IMR-90 (cell line): ENCODE results near the gene MRTO4. TPM values are rescaled to one million over a fixed set of nuclear protein-coding genes. Genes with fewer than 3 reads are reported as not detected.

ENCODE experiments used
- ATAC-seq: fragments of 200-7000 bp; cut with Tn5 transposase; 2 replicates; pipeline ENCODE4 v1.9.1; 2020; ENCODE audit warnings: low read depth, mild to moderate bottlenecking, moderate library complexity
- BruUV-seq: library from RNA; stranded (reverse); fragments of 400-500 nt; replicated peaks from 2 replicates; lab custom pipeline; 2021; lab: Mats Ljungman, UMichigan
- CTCF ChIA-PET: fragments of 300-600 bp; formaldehyde crosslinking; extraction: SDS; loops from one replicate; lab custom pipeline; 2021; ENCODE audit warnings: antibody characterized with exemption; lab: Yijun Ruan, JAX
- POLR2A ChIA-PET: fragments of 300-600 bp; sonication (Branson Sonifier 250); formaldehyde crosslinking; loops from one replicate; lab custom pipeline; 2022; ENCODE audit warnings: antibody characterized with exemption; ENCODE audit not compliant: unreplicated experiment; lab: Charles Lee
- DNase-seq: peaks from one replicate; pipeline ENCODE4 v3.0.0; 2013
- H2AFZ ChIP-seq: replicated peaks from 2 replicates; pipeline ENCODE3; 2013; ENCODE audit warnings: low read length, mild to moderate bottlenecking; ENCODE audit not compliant: poor library complexity
- H2AK5ac ChIP-seq: 2 replicates; pipeline ENCODE4 v1.6.1; 2013; ENCODE audit warnings: low read depth, low read length, inconsistent platforms
- H2AK9ac ChIP-seq: replicated peaks from 2 replicates; pipeline ENCODE3; 2013; ENCODE audit warnings: mild to moderate bottlenecking, low read depth, low read length, moderate library complexity; ENCODE audit not compliant: poor library complexity
- H2BK120ac ChIP-seq: 2 replicates; pipeline ENCODE4 v1.6.1; 2013; ENCODE audit warnings: low read depth, low read length, inconsistent platforms
- H2BK15ac ChIP-seq: 3 replicates; pipeline ENCODE4 v1.6.1; 2013; ENCODE audit warnings: low read depth, low read length, inconsistent platforms
- H2BK20ac ChIP-seq: 2 replicates; pipeline ENCODE4 v1.6.1; 2013; ENCODE audit warnings: low read depth, mild to moderate bottlenecking, inconsistent platforms, low read length, moderate library complexity
- H2BK5ac ChIP-seq: 2 replicates; pipeline ENCODE4 v1.6.1; 2013; ENCODE audit warnings: mild to moderate bottlenecking, low read depth, low read length, inconsistent platforms; ENCODE audit not compliant: poor library complexity, severe bottlenecking
- H3K14ac ChIP-seq: replicated peaks from 2 replicates; pipeline ENCODE4 v1.6.1; 2013; ENCODE audit warnings: low read depth, low read length, inconsistent platforms
- H3K18ac ChIP-seq: 2 replicates; pipeline ENCODE4 v1.6.1; 2013; ENCODE audit warnings: low read depth, low read length, control low read depth
- H3K23ac ChIP-seq: 2 replicates; pipeline ENCODE4 v1.6.1; 2013; ENCODE audit warnings: low read depth, low read length, inconsistent platforms
- H3K27ac ChIP-seq: 2 replicates; pipeline ENCODE4 v1.5.1; 2013; ENCODE audit warnings: mild to moderate bottlenecking, control low read depth, low read length; ENCODE audit not compliant: insufficient read depth
- H3K27me3 ChIP-seq: 2 replicates; pipeline ENCODE4 v1.6.1; 2013; ENCODE audit warnings: low read length; ENCODE audit not compliant: control insufficient read depth, insufficient read depth
- H3K36me3 ChIP-seq: 2 replicates; pipeline ENCODE4 v1.6.1; 2013; ENCODE audit warnings: low read length, mixed read lengths; ENCODE audit not compliant: control insufficient read depth, insufficient read depth
- H3K4ac ChIP-seq: 2 replicates; pipeline ENCODE4 v1.6.1; 2013; ENCODE audit warnings: low read depth, low read length, inconsistent platforms
- H3K4me1 ChIP-seq: 2 replicates; pipeline ENCODE4 v1.6.1; 2013; ENCODE audit warnings: low read length, mixed read lengths; ENCODE audit not compliant: control insufficient read depth, insufficient read depth
- H3K4me2 ChIP-seq: 2 replicates; pipeline ENCODE4 v1.6.1; 2013; ENCODE audit warnings: low read depth, mild to moderate bottlenecking, control low read depth, low read length, moderate library complexity
- H3K4me3 ChIP-seq: 2 replicates; pipeline ENCODE4 v1.5.1; 2013; ENCODE audit warnings: low read depth, mild to moderate bottlenecking, control low read depth, low read length, moderate library complexity; ENCODE audit not compliant: insufficient read depth
- H3K56ac ChIP-seq: 2 replicates; pipeline ENCODE4 v1.6.1; 2013; ENCODE audit warnings: low read length, inconsistent platforms; ENCODE audit not compliant: insufficient read depth; ENCODE audit errors: extremely low read depth
- H3K79me1 ChIP-seq, 2 experiments: 2 replicates each; pipeline ENCODE4 v1.6.1; 2013; ENCODE audit warnings: low read length in 2 of 2, inconsistent platforms in 1 of 2, low read depth in 1 of 2
- H3K9ac ChIP-seq: 2 replicates; pipeline ENCODE4 v1.6.1; 2013; ENCODE audit warnings: low read depth, low read length, control low read depth
- H3K9me1 ChIP-seq: 2 replicates; pipeline ENCODE4 v1.6.1; 2013; ENCODE audit warnings: low read length, inconsistent platforms; ENCODE audit not compliant: insufficient read depth
- H3K9me3 ChIP-seq: 2 replicates; pipeline ENCODE4 v1.6.1; 2013; ENCODE audit warnings: low read length; ENCODE audit not compliant: control insufficient read depth, insufficient read depth
- H4K20me1 ChIP-seq: 2 replicates; pipeline ENCODE4 v1.6.1; 2013; ENCODE audit warnings: low read length, inconsistent platforms; ENCODE audit not compliant: insufficient read depth
- H4K5ac ChIP-seq: 2 replicates; pipeline ENCODE4 v1.6.1; 2013; ENCODE audit warnings: mild to moderate bottlenecking, low read depth, low read length, control low read depth
- H4K8ac ChIP-seq, 2 experiments: 2 replicates each; pipeline ENCODE4 v1.6.1; 2013; ENCODE audit warnings: low read depth in 2 of 2, low read length in 2 of 2, control low read depth in 1 of 2, inconsistent platforms in 1 of 2
- H4K91ac ChIP-seq: 2 replicates; pipeline ENCODE4 v1.6.1; 2013; ENCODE audit warnings: low read depth, low read length, inconsistent platforms; ENCODE audit not compliant: insufficient read depth
- BHLHE40 ChIP-seq: fragments of 150-350 bp; IDR thresholded peaks from 2 replicates; pipeline ENCODE4 v1.6.1; 2016; ENCODE audit warnings: mild to moderate bottlenecking, low read depth, low read length
- CEBPB ChIP-seq: IDR thresholded peaks from 2 replicates; pipeline ENCODE4 v1.6.1; 2012; ENCODE audit warnings: low read depth, low read length, improper control_type of control experiment
- ELK1 ChIP-seq: fragments of 150-350 bp; IDR thresholded peaks from 2 replicates; pipeline ENCODE4 v1.6.1; 2016; ENCODE audit warnings: low read depth, mild to moderate bottlenecking, low read length, moderate library complexity, borderline replicate concordance
- FOS ChIP-seq: fragments of 150-350 bp; IDR thresholded peaks from 2 replicates; pipeline ENCODE4 v1.6.1; 2016; ENCODE audit warnings: low read depth, low read length
- MXI1 ChIP-seq: IDR thresholded peaks from 2 replicates; pipeline ENCODE4 v1.6.1; 2012; ENCODE audit warnings: low read depth, mild to moderate bottlenecking, low read length, moderate library complexity, borderline replicate concordance
- NFE2L2 ChIP-seq: fragments of 150-350 bp; IDR thresholded peaks from 2 replicates; pipeline ENCODE4 v1.6.1; 2016; ENCODE audit warnings: low read depth, mild to moderate bottlenecking, low read length
- POLR2A ChIP-seq: IDR thresholded peaks from 2 replicates; pipeline ENCODE4 v1.6.1; 2012; ENCODE audit warnings: mild to moderate bottlenecking, low read depth, low read length
- RAD21 ChIP-seq: IDR thresholded peaks from 2 replicates; pipeline ENCODE4 v1.6.1; 2012; ENCODE audit warnings: low read length, improper control_type of control experiment
- RCOR1 ChIP-seq: IDR thresholded peaks from 2 replicates; pipeline ENCODE4 v1.6.1; 2012; ENCODE audit warnings: mild to moderate bottlenecking, low read length, improper control_type of control experiment; ENCODE audit not compliant: insufficient replicate concordance
- RFX5 ChIP-seq: IDR thresholded peaks from 2 replicates; pipeline ENCODE4 v1.8.0; 2012; ENCODE audit warnings: low read depth, mild to moderate bottlenecking, low read length, moderate library complexity
- SMC3 ChIP-seq: fragments of 150-350 bp; IDR thresholded peaks from 2 replicates; pipeline ENCODE4 v1.6.1; 2016; ENCODE audit warnings: low read depth, mild to moderate bottlenecking, antibody characterized with exemption, low read length, moderate library complexity
- WGBS, 2 experiments: methylation state at CpG; one replicate each; pipeline versions ENCODE4 v1.1.5 to v1.1.7; 2013; ENCODE audit warnings: missing lambda C conversion rate in 2 of 2; ENCODE audit not compliant: insufficient read length in 1 of 2; ENCODE audit errors: extremely low coverage in 2 of 2; 5-methylcytosine and 5-hydroxymethylcytosine counted together
- dilution Hi-C: fragments of 300-500 bp; cut with HindIII; formaldehyde crosslinking; loops from one replicate; pipeline ENCODE4 v1.14.3; 2018; ENCODE audit warnings: low sequenced_read_pairs; ENCODE audit not compliant: unreplicated experiment
- in situ Hi-C: fragments of 300-500 bp; cut with MboI; formaldehyde crosslinking; loops from 3 replicates; pipeline ENCODE4 v1.14.3; 2019; ENCODE audit warnings: low sequenced_read_pairs, inconsistent platforms, mixed read lengths
- intact Hi-C: fragments of 100-400 bp; cut with micrococcal nuclease; formaldehyde crosslinking; loops from 2 replicates; pipeline ENCODE4 v1.10.0; 2022
- polyA plus RNA-seq, 3 experiments: library from polyadenylated mRNA; depleted of rRNA; stranded (reverse); fragments of >200 nt; gene quantifications; 2 replicates each; pipeline ENCODE4 v1.2.3, GENCODE V29; 2012; ENCODE audit warnings: low replicate concordance in 1 of 3
- total RNA-seq: library from RNA; depleted of rRNA; stranded (reverse); fragments of >200 nt; gene quantifications from 2 replicates; pipeline ENCODE4 v1.2.3, GENCODE V29; 2012
- TF ChIP-seq, protein P1 (sequence below): conservative IDR thresholded peaks from 2 replicates; pipeline ENCODE4 v1.5.1; 2012; ENCODE audit warnings: mild to moderate bottlenecking, low read depth, low read length, improper control_type of control experiment

The MRTO4 gene
- total and polyA plus RNA-seq, 2 of the 4 experiments (the other 2 are of a cell fraction) = 48.0 to 58.1 TPM

GRCh38 chr1:19213580-19213979 lies 38.0 kb upstream of the MRTO4 start:
- peaks cover 11% of the 10 kb centered on the region for H4K20me1 ChIP-seq
- no TSS peak for BruUV-seq
- dilution Hi-C loops (no loop called here), intact Hi-C loops (no loop called here), in situ Hi-C loops (no loop called here)
- no peak overlapping the region for H2AFZ ChIP-seq
- ATAC-seq (no peak), DNase-seq (no peak)
- no peak overlapping the region for H2AK5ac ChIP-seq
- H4K5ac ChIP-seq = no peak overlapping the region
- no peak overlapping the region for H2BK20ac ChIP-seq
- H3K4ac ChIP-seq = no peak overlapping the region
- H2BK5ac ChIP-seq = no peak overlapping the region
- peaks cover 7% of the 10 kb centered on the region for H3K36me3 ChIP-seq
- H4K8ac ChIP-seq = no peak overlapping the region
- no peak overlapping the region for H2AK9ac ChIP-seq
- H3K9me1 ChIP-seq = no peaks in the 10 kb centered on the region
- ChIA-PET CTCF (no interaction called here), POLR2A (no interaction called here)
- no peak overlapping the region for H3K23ac ChIP-seq
- H3K9me3 ChIP-seq = no peaks in the 10 kb centered on the region
- TF ChIP-seq BHLHE40 (no peak), CEBPB (no peak), SMC3 (no peak), POLR2A (no peak), RFX5 (no peak), NFE2L2 (no peak), RCOR1 (no peak), MXI1 (no peak), FOS (no peak), RAD21 (no peak), ELK1 (no peak)
- TF ChIP-seq, protein P1, sequence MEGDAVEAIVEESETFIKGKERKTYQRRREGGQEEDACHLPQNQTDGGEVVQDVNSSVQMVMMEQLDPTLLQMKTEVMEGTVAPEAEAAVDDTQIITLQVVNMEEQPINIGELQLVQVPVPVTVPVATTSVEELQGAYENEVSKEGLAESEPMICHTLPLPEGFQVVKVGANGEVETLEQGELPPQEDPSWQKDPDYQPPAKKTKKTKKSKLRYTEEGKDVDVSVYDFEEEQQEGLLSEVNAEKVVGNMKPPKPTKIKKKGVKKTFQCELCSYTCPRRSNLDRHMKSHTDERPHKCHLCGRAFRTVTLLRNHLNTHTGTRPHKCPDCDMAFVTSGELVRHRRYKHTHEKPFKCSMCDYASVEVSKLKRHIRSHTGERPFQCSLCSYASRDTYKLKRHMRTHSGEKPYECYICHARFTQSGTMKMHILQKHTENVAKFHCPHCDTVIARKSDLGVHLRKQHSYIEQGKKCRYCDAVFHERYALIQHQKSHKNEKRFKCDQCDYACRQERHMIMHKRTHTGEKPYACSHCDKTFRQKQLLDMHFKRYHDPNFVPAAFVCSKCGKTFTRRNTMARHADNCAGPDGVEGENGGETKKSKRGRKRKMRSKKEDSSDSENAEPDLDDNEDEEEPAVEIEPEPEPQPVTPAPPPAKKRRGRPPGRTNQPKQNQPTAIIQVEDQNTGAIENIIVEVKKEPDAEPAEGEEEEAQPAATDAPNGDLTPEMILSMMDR = no peak
- no peak overlapping the region for H4K91ac ChIP-seq
- 0 out of 2 replicates have a peak, but pooled peaks cover 2% of the 10 kb centered on the region for H3K4me1 ChIP-seq
- no CpG with 5 or more reads among the region's 1 CpG for WGBS, 2 experiments
- no peak overlapping the region for H3K56ac ChIP-seq
- H3K27me3 ChIP-seq = no peaks in the 10 kb centered on the region
- H3K4me3 ChIP-seq = no peak overlapping the region
- H3K14ac ChIP-seq = no peak overlapping the region
- H3K27ac ChIP-seq = no peak overlapping the region
- no peak overlapping the region for H3K18ac ChIP-seq
- no peak overlapping the region for H3K4me2 ChIP-seq
- H2BK120ac ChIP-seq = no peak overlapping the region
- no peak overlapping the region for H2BK15ac ChIP-seq
- peaks cover 21 to 36% of the 10 kb centered on the region in 2 experiments for H3K79me1 ChIP-seq
- no peak overlapping the region for H3K9ac ChIP-seq
